Endothelial cell of umbilical vein (primary cell): Measurements from ENCODE around the gene PCGF6. TPM values are rescaled to one million over a fixed set of nuclear protein-coding genes. Genes with fewer than 3 reads are reported as not detected.

ENCODE experiments used
- BruUV-seq: library from RNA; stranded (reverse); fragments of 400-500 nt; replicated peaks from 2 replicates; lab custom pipeline; 2021; lab: Mats Ljungman, UMichigan
- CTCF ChIA-PET: fragments of 300-600, 350-600 bp; sonication (Branson Sonifier 250); formaldehyde crosslinking; loops from one replicate; lab custom pipeline; 2021; ENCODE audit warnings: antibody characterized with exemption, inconsistent platforms; lab: Charles Lee
- POLR2A ChIA-PET: fragments of 300-600, 350-600 bp; sonication (Branson Sonifier 250); formaldehyde crosslinking; loops from one replicate; lab custom pipeline; 2021; ENCODE audit warnings: antibody characterized with exemption, inconsistent platforms; lab: Charles Lee
- DNase-seq: peaks from one replicate; pipeline ENCODE4 v3.0.0-alpha.2; 2011; ENCODE audit warnings: low read depth, low spot score
- FAIRE-seq: peaks from 2 replicates; lab custom pipeline; 2011; peaks lifted over from hg19 to GRCh38; lab: Jason Lieb, UNC
- H2AFZ ChIP-seq: 2 replicates; pipeline ENCODE4 v1.6.0; 2012; ENCODE audit warnings: low read depth, low read length, control low read depth, inconsistent platforms
- H3K27ac ChIP-seq: 2 replicates; pipeline ENCODE4 v1.5.1; 2011; ENCODE audit warnings: low read depth, mild to moderate bottlenecking, control low read depth, low read length, moderate library complexity; ENCODE audit not compliant: insufficient read depth
- H3K27me3 ChIP-seq, 2 experiments: 2 replicates each; pipeline versions ENCODE4 v1.6.0 to v1.6.1; 2011; ENCODE audit warnings: low read length in 2 of 2, mixed read lengths in 1 of 2; ENCODE audit not compliant: control insufficient read depth in 2 of 2, insufficient read depth in 2 of 2
- H3K36me3 ChIP-seq, 2 experiments: 2 replicates in 1 of 2; 3 replicates in 1 of 2; pipeline ENCODE4 v1.5.1; 2011; ENCODE audit warnings: low read length in 2 of 2, mild to moderate bottlenecking in 1 of 2, moderate library complexity in 1 of 2; ENCODE audit not compliant: control insufficient read depth in 2 of 2, insufficient read depth in 2 of 2; ENCODE audit errors: extremely low read depth in 1 of 2
- H3K4me1 ChIP-seq: 3 replicates; pipeline ENCODE4 v1.5.1; 2011; ENCODE audit warnings: mild to moderate bottlenecking, low read length; ENCODE audit not compliant: control insufficient read depth, insufficient read depth; ENCODE audit errors: extremely low read depth
- H3K4me2 ChIP-seq: 2 replicates; pipeline ENCODE4 v1.6.1; 2011; ENCODE audit warnings: low read length, control low read depth, mixed read lengths; ENCODE audit not compliant: insufficient read depth
- H3K4me3 ChIP-seq, 3 experiments: fragments of 200-600 bp in 1 of 3; sonication (generic), shearing (Covaris generic) in 1 of 3; replicated peaks in 1 of 3; 2 replicates each; pipeline ENCODE4 v1.5.1; 2011 to 2016; ENCODE audit warnings: control low read depth in 3 of 3, low read length in 3 of 3, mild to moderate bottlenecking in 2 of 3, inconsistent platforms in 1 of 3, low read depth in 1 of 3, moderate library complexity in 1 of 3; ENCODE audit not compliant: insufficient read depth in 1 of 3
- H3K79me2 ChIP-seq: 2 replicates; pipeline ENCODE4 v1.6.0; 2012; ENCODE audit warnings: low read length, inconsistent platforms; ENCODE audit not compliant: control insufficient read depth, insufficient read depth
- H3K9ac ChIP-seq: replicated peaks from 2 replicates; pipeline ENCODE3; 2011; ENCODE audit warnings: low read length, control low read depth; ENCODE audit not compliant: insufficient read depth; ENCODE audit errors: extremely low read depth
- H3K9me1 ChIP-seq: replicated peaks from 3 replicates; pipeline ENCODE4 v1.6.0; 2011; ENCODE audit warnings: mild to moderate bottlenecking, low read length; ENCODE audit not compliant: control insufficient read depth, insufficient read depth; ENCODE audit errors: extremely low read depth
- H3K9me3 ChIP-seq: replicated peaks from 2 replicates; pipeline ENCODE4 v1.5.1; 2012; ENCODE audit warnings: low read length, inconsistent platforms; ENCODE audit not compliant: control insufficient read depth, insufficient read depth
- H4K20me1 ChIP-seq: replicated peaks from 2 replicates; pipeline ENCODE3; 2011; ENCODE audit warnings: mild to moderate bottlenecking, low read length; ENCODE audit not compliant: control insufficient read depth, insufficient read depth; ENCODE audit errors: extremely low read depth
- EZH2 ChIP-seq: IDR thresholded peaks from 2 replicates; pipeline ENCODE4 v1.6.1; 2012; ENCODE audit warnings: borderline replicate concordance, low read depth, mild to moderate bottlenecking, moderate library complexity, low read length, inconsistent platforms; ENCODE audit not compliant: severe bottlenecking
- FOS ChIP-seq: IDR thresholded peaks from 2 replicates; pipeline ENCODE4 v1.6.1; 2011; ENCODE audit warnings: mild to moderate bottlenecking, low read length, moderate library complexity, borderline replicate concordance; ENCODE audit not compliant: insufficient read depth
- GATA2 ChIP-seq: IDR thresholded peaks from 2 replicates; pipeline ENCODE4 v1.7.0; 2011; ENCODE audit warnings: low read depth, mild to moderate bottlenecking, moderate library complexity, mixed read lengths, low read length; ENCODE audit not compliant: insufficient read length, insufficient read depth
- JUN ChIP-seq: IDR thresholded peaks from 2 replicates; pipeline ENCODE4 v1.6.1; 2011; ENCODE audit warnings: borderline replicate concordance, low read depth; ENCODE audit not compliant: insufficient read length, insufficient read depth
- MAX ChIP-seq: IDR thresholded peaks from 2 replicates; pipeline ENCODE4 v1.6.1; 2011; ENCODE audit not compliant: insufficient read depth, insufficient read length
- MYC ChIP-seq: IDR thresholded peaks from one replicate; pipeline ENCODE4 v1.6.1; 2011; ENCODE audit warnings: mild to moderate bottlenecking, low read depth, low read length
- POLR2A ChIP-seq: IDR thresholded peaks from 2 replicates; pipeline ENCODE4 v1.6.1; 2012; ENCODE audit warnings: low read depth, mild to moderate bottlenecking, control low read depth, low read length
- POLR2AphosphoS5 ChIP-seq: IDR thresholded peaks from 2 replicates; pipeline ENCODE4 v1.6.1; 2012; ENCODE audit warnings: low read depth, mild to moderate bottlenecking, control low read depth, low read length, moderate library complexity; ENCODE audit not compliant: insufficient read depth
- dilution Hi-C: fragments of 300-500 bp; cut with MboI; formaldehyde crosslinking; loops from one replicate; pipeline ENCODE4 v1.15.0; 2019; ENCODE audit warnings: low sequenced_read_pairs; ENCODE audit not compliant: extremely low pct_ligation_motif_present
- intact Hi-C: fragments of 100-400 bp; cut with micrococcal nuclease; formaldehyde crosslinking; loops from one replicate; pipeline ENCODE4 v1.10.0; 2022
- polyA plus RNA-seq, 4 experiments: library from polyadenylated mRNA; depleted of rRNA in 3 of 4; stranded (reverse) in 3 of 4; unstranded in 1 of 4; fragments of >200 nt; gene quantifications; 2 replicates each; pipeline versions ENCODE4 v1.2.1 to v1.2.3, GENCODE V29; 2011 to 2012; ENCODE audit warnings: missing spikeins in 1 of 4
- total RNA-seq: library from RNA; stranded (reverse); gene quantifications from 2 replicates; pipeline ENCODE4 v1.2.3, GENCODE V29; 2021
- TF ChIP-seq, protein P1 (sequence below), 2 donors: IDR thresholded peaks; 1 replicate in 1 of 2; 2 replicates in 1 of 2; pipeline ENCODE4 v1.5.1; 2011; ENCODE audit warnings: low read length in 2 of 2, mild to moderate bottlenecking in 2 of 2, moderate library complexity in 2 of 2, control low read depth in 1 of 2, inconsistent platforms in 1 of 2, low read depth in 1 of 2; ENCODE audit not compliant: insufficient read depth in 1 of 2; ENCODE audit errors: extremely low read depth in 1 of 2

Gene PCGF6
- total and polyA plus RNA-seq, 2 donors (not counting 3 experiments of a cell fraction or from before 2014, with no cell fraction given): 3.8 to 11.3 TPM

- BruUV-seq: no TSS peak
- no peak overlapping the region for H3K9ac ChIP-seq
- H3K4me3 ChIP-seq: no peak overlapping the region
- H3K4me1 ChIP-seq: no peaks in the 10 kb centered on the region
- no peak overlapping the region for H2AFZ ChIP-seq
- no peak overlapping the region for H3K27ac ChIP-seq
- CTCF ChIA-PET: no interaction called here
- intact Hi-C loops (no loop called here), dilution Hi-C loops (no loop called here)
- peaks cover 3% of the 10 kb centered on the region for H3K79me2 ChIP-seq
- no peak for FAIRE-seq
- no peaks in the 10 kb centered on the region for H3K9me1 ChIP-seq
- no peak overlapping the region for H3K4me2 ChIP-seq
- H3K36me3 ChIP-seq: peaks cover 4% of the 10 kb centered on the region in 2 experiments
- H4K20me1 ChIP-seq: no peaks in the 10 kb centered on the region
- H3K27me3 ChIP-seq: no peaks in the 10 kb centered on the region
- POLR2A ChIA-PET: no interaction called here
- DNase-seq: no peak
- no peaks in the 10 kb centered on the region for H3K9me3 ChIP-seq
- TF ChIP-seq POLR2AphosphoS5 (no peak), JUN (no peak), FOS (no peak), MYC (no peak), MAX (no peak), POLR2A (no peak), GATA2 (no peak), EZH2 (no peak)
- TF ChIP-seq, protein P1, sequence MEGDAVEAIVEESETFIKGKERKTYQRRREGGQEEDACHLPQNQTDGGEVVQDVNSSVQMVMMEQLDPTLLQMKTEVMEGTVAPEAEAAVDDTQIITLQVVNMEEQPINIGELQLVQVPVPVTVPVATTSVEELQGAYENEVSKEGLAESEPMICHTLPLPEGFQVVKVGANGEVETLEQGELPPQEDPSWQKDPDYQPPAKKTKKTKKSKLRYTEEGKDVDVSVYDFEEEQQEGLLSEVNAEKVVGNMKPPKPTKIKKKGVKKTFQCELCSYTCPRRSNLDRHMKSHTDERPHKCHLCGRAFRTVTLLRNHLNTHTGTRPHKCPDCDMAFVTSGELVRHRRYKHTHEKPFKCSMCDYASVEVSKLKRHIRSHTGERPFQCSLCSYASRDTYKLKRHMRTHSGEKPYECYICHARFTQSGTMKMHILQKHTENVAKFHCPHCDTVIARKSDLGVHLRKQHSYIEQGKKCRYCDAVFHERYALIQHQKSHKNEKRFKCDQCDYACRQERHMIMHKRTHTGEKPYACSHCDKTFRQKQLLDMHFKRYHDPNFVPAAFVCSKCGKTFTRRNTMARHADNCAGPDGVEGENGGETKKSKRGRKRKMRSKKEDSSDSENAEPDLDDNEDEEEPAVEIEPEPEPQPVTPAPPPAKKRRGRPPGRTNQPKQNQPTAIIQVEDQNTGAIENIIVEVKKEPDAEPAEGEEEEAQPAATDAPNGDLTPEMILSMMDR (IDR thresholded peaks at IDR 0.05; ENCODE audit: extremely low read depth in 1 of 2, insufficient read depth in 1 of 2, low read depth in 1 of 2, low read length in 2 of 2): no peak
Observed at GRCh38 chr10:103374263-103374662, 23.3 kb upstream of the PCGF6 start.
